Spleen (tissue), 7 donors: ENCODE measurements around the gene CNTNAP5.

Source experiments
- CTCF ChIP-seq, 11 experiments: fragments of 200-600 bp in 7 of 11; fragments of 450-650 bp in 4 of 11; sonication (generic) in 4 of 11; IDR thresholded peaks in 8 of 11; conservative IDR thresholded peaks in 3 of 11; 1 replicate in 7 of 11; 2 replicates in 4 of 11; pipeline versions ENCODE4 v1.4.0 to v1.8.0; 2016 to 2021; ENCODE audit warnings: antibody characterized with exemption in 11 of 11, inconsistent platforms in 4 of 11, mild to moderate bottlenecking in 1 of 11
- POLR2A ChIP-seq, 3 donors: fragments of 450-650 bp; IDR thresholded peaks; one replicate each; pipeline ENCODE4 v1.5.1; 2017; ENCODE audit warnings: antibody characterized with exemption in 3 of 3, mild to moderate bottlenecking in 1 of 3
- POLR2AphosphoS5 ChIP-seq, 3 donors: sonication (generic); formaldehyde crosslinking; IDR thresholded peaks; one replicate each; pipeline ENCODE4 v1.5.1; 2017; ENCODE audit warnings: antibody characterized with exemption in 3 of 3
- donor health status: DM: no; HTN: no; CAD: no; lungs with moderate emphysema.
- donor health status: DM: no; HTN: no; CAD: no.
- donor health status: DM: no; HTN: no; CAD: no.

GRCh38 chr2:124563426-124563825 lies 538.3 kb downstream of the CNTNAP5 start:
- no peak for TF ChIP-seq POLR2A (IDR thresholded peaks at IDR 0.05)
- TF ChIP-seq CTCF (IDR thresholded peaks at IDR 0.05 in 8 of 11, conservative IDR thresholded peaks at IDR 0.05 in 3 of 11): no peak
- no peak for TF ChIP-seq POLR2AphosphoS5 (IDR thresholded peaks at IDR 0.05)
